Body of pancreas (tissue), 4 donors: ENCODE results near the gene CACNA2D4.

Experiments used
- CTCF ChIP-seq, 7 experiments: fragments of 450-650 bp in 4 of 7; fragments of 200-600 bp in 3 of 7; sonication (generic) in 3 of 7; IDR thresholded peaks; one replicate each; pipeline ENCODE4 v1.5.1; 2016 to 2019; ENCODE audit warnings: antibody characterized with exemption in 7 of 7
- POLR2A ChIP-seq, 3 donors: fragments of 450-650 bp; IDR thresholded peaks; one replicate each; pipeline ENCODE4 v1.6.1; 2016; ENCODE audit warnings: antibody characterized with exemption in 3 of 3, mild to moderate bottlenecking in 2 of 3

GRCh38 chr12:1833596-1834028 is 84.8 kb downstream of the CACNA2D4 start:
- TF ChIP-seq CTCF (IDR thresholded peaks at IDR 0.05) (no peak), POLR2A (IDR thresholded peaks at IDR 0.05) (no peak)
